ENCODE data around the gene MAN1B1.
A peak's percentile ranks its signal among the peaks of the same experiment; 100 is the strongest.

The MAN1B1 gene

GRCh38 chr9:137087409-137087925 is 682 bp downstream of the MAN1B1 start:
- H3K36me3 Mint-ChIP-seq (ENCODE audit: low read depth): peaks cover 15% of the 10 kb centered on the region
- peaks cover 14% of the 10 kb centered on the region for H3K27me3 Mint-ChIP-seq (ENCODE audit: low read depth)
- H3K9me3 Mint-ChIP-seq: no peaks in the 10 kb centered on the region
- peak overlapping the region; percentile 5 to 89 (median 79) for H3K27ac Mint-ChIP-seq
- H3K4me1 Mint-ChIP-seq: peaks cover 26% of the 10 kb centered on the region
- peak overlapping the region; percentile 89 to 94 (median 91) for H3K4me3 Mint-ChIP-seq
- no peak for TF ChIP-seq CTCF (IDR thresholded peaks at IDR 0.05; ENCODE audit: unreplicated experiment in 3 of 3)

- peaks cover 13% of the 10 kb centered on the region for H3K27me3 Mint-ChIP-seq (ENCODE audit: low read depth)
- H3K4me3 Mint-ChIP-seq: peak overlapping the region; percentile 89 to 94 (median 91)
- H3K4me1 Mint-ChIP-seq: peaks cover 26% of the 10 kb centered on the region
- no peak for TF ChIP-seq CTCF (IDR thresholded peaks at IDR 0.05; ENCODE audit: unreplicated experiment in 3 of 3)
- H3K36me3 Mint-ChIP-seq (ENCODE audit: low read depth): peaks cover 21% of the 10 kb centered on the region
- H3K27ac Mint-ChIP-seq: peak overlapping the region; percentile 5 to 89 (median 79)
- H3K9me3 Mint-ChIP-seq: no peaks in the 10 kb centered on the region
Measured at GRCh38 chr9:137088121-137088520, 1.3 kb downstream of the MAN1B1 start.

GRCh38 chr9:137089232-137089947 is 2.6 kb downstream of the MAN1B1 start:
- Mint-ChIP-seq H3K36me3 (ENCODE audit: low read depth) (peaks cover 25% of the 10 kb centered on the region), H3K4me1 (peaks cover 26% of the 10 kb centered on the region), H3K27ac (no peak overlapping the region), H3K27me3 (ENCODE audit: low read depth) (peaks cover 7% of the 10 kb centered on the region), H3K4me3 (peak overlapping the region in 2 of 3 experiments; percentile 38 to 47), H3K9me3 (no peaks in the 10 kb centered on the region)
- no peak for TF ChIP-seq CTCF (IDR thresholded peaks at IDR 0.05; ENCODE audit: unreplicated experiment in 3 of 3)

GRCh38 chr9:137095664-137096517 is 9.1 kb downstream of the MAN1B1 start:
- Mint-ChIP-seq H3K27me3 (ENCODE audit: low read depth) (no peaks in the 10 kb centered on the region), H3K4me1 (no peaks in the 10 kb centered on the region), H3K9me3 (no peaks in the 10 kb centered on the region), H3K27ac (no peak overlapping the region), H3K36me3 (ENCODE audit: low read depth) (peaks cover 28% of the 10 kb centered on the region), H3K4me3 (no peak overlapping the region)
- no peak for TF ChIP-seq CTCF (IDR thresholded peaks at IDR 0.05; ENCODE audit: unreplicated experiment in 3 of 3)

GRCh38 chr9:137096785-137097546 is 10.2 kb downstream of the MAN1B1 start:
- no peaks in the 10 kb centered on the region for H3K4me1 Mint-ChIP-seq
- no peak overlapping the region for H3K4me3 Mint-ChIP-seq
- H3K36me3 Mint-ChIP-seq (ENCODE audit: low read depth): peaks cover 24% of the 10 kb centered on the region
- no peak for TF ChIP-seq CTCF (IDR thresholded peaks at IDR 0.05; ENCODE audit: unreplicated experiment in 3 of 3)
- no peaks in the 10 kb centered on the region for H3K9me3 Mint-ChIP-seq
- no peak overlapping the region for H3K27ac Mint-ChIP-seq
- H3K27me3 Mint-ChIP-seq (ENCODE audit: low read depth): no peaks in the 10 kb centered on the region

Data from nephron (organoid).